ENCODE data around the gene ABCD3. TPM values are rescaled to one million over a fixed set of nuclear protein-coding genes. Genes with fewer than 3 reads are reported as not detected.

ABCD3 gene
- total RNA-seq, 3 donors from 2014 or later, result 22.2 to 60.3 (median 36.1) TPM

GRCh38 chr1:94522304-94522703 lies 104.1 kb downstream of the ABCD3 start:
- Histone ChIP-seq H3K27me3 (no peaks in the 10 kb centered on the region), H3K36me3 (no peaks in the 10 kb centered on the region), H3K4me3 (no peak overlapping the region), H3K9me3 (no peaks in the 10 kb centered on the region), H3K4me1 (no peaks in the 10 kb centered on the region), H3K27ac (no peak overlapping the region)
- TF ChIP-seq POLR2AphosphoS5 (IDR thresholded peaks at IDR 0.05), result peak in 1 of 3 donors; percentile 22
- no peak for TF ChIP-seq POLR2A (IDR thresholded peaks at IDR 0.05)
- TF ChIP-seq CTCF (IDR thresholded peaks at IDR 0.05), result peak in 1 of 3 donors; percentile 45
- intact Hi-C loops (cut with DNase I; ENCODE audit: low total_unique reads), result no loop called here
- DNase-seq (ENCODE audit: low spot score in 2 of 2), result no peak

GRCh38 chr1:94524531-94524930 lies 106.3 kb downstream of the ABCD3 start:
- intact Hi-C loops (cut with DNase I; ENCODE audit: low total_unique reads), result no loop called here
- Histone ChIP-seq H3K4me1 (no peaks in the 10 kb centered on the region), H3K4me3 (no peak overlapping the region), H3K36me3 (no peaks in the 10 kb centered on the region), H3K27ac (no peak overlapping the region), H3K9me3 (no peaks in the 10 kb centered on the region), H3K27me3 (no peaks in the 10 kb centered on the region)
- DNase-seq (ENCODE audit: low spot score in 2 of 2), result no peak
- TF ChIP-seq CTCF (IDR thresholded peaks at IDR 0.05), result no peak
- TF ChIP-seq POLR2AphosphoS5 (IDR thresholded peaks at IDR 0.05), result no peak
- TF ChIP-seq POLR2A (IDR thresholded peaks at IDR 0.05), result no peak

- peak overlapping the region; percentile 68 to 80 for H3K27ac ChIP-seq
- intact Hi-C loops (cut with DNase I; ENCODE audit: low total_unique reads), result no loop called here
- no peaks in the 10 kb centered on the region for H3K9me3 ChIP-seq
- TF ChIP-seq CTCF (IDR thresholded peaks at IDR 0.05) (no peak), POLR2AphosphoS5 (IDR thresholded peaks at IDR 0.05) (no peak), POLR2A (IDR thresholded peaks at IDR 0.05) (no peak)
- H3K4me1 ChIP-seq, result no peaks in the 10 kb centered on the region
- no peaks in the 10 kb centered on the region for H3K27me3 ChIP-seq
- H3K36me3 ChIP-seq, result no peaks in the 10 kb centered on the region
- H3K4me3 ChIP-seq, result no peak overlapping the region
- DNase-seq (ENCODE audit: low spot score in 2 of 2), result no peak
Observed at GRCh38 chr1:94526152-94526980, 108.2 kb downstream of the ABCD3 start.

- peak overlapping the region; percentile 68 to 80 for H3K27ac ChIP-seq
- no peaks in the 10 kb centered on the region for H3K4me1 ChIP-seq
- no peaks in the 10 kb centered on the region for H3K9me3 ChIP-seq
- H3K36me3 ChIP-seq, result no peaks in the 10 kb centered on the region
- no peaks in the 10 kb centered on the region for H3K27me3 ChIP-seq
- DNase-seq (ENCODE audit: low spot score in 2 of 2), result no peak
- no peak overlapping the region for H3K4me3 ChIP-seq
- peak in 1 of 3 donors; percentile 27 for TF ChIP-seq CTCF (IDR thresholded peaks at IDR 0.05)
- TF ChIP-seq POLR2AphosphoS5 (IDR thresholded peaks at IDR 0.05), result no peak
- no peak for TF ChIP-seq POLR2A (IDR thresholded peaks at IDR 0.05)
- intact Hi-C loops (cut with DNase I; ENCODE audit: low total_unique reads), result no loop called here
Observed at GRCh38 chr1:94527447-94528031, 109.3 kb downstream of the ABCD3 start.

GRCh38 chr1:94528299-94528698 lies 110.1 kb downstream of the ABCD3 start:
- Histone ChIP-seq H3K27me3 (no peaks in the 10 kb centered on the region), H3K36me3 (no peaks in the 10 kb centered on the region), H3K4me1 (no peaks in the 10 kb centered on the region), H3K4me3 (no peak overlapping the region), H3K9me3 (no peaks in the 10 kb centered on the region), H3K27ac (peak overlapping the region in 1 of 2 donors; percentile 68)
- intact Hi-C loops (cut with DNase I; ENCODE audit: low total_unique reads), result no loop called here
- no peak for DNase-seq (ENCODE audit: low spot score in 2 of 2)
- TF ChIP-seq CTCF (IDR thresholded peaks at IDR 0.05) (no peak), POLR2A (IDR thresholded peaks at IDR 0.05) (no peak), POLR2AphosphoS5 (IDR thresholded peaks at IDR 0.05) (no peak)

Data from breast epithelium (tissue), 4 donors.